GM18867 (cell line): Measurements from ENCODE around the gene C11orf21.

ENCODE experiments used
- ATAC-seq: cut with Tn5 transposase; IDR thresholded peaks from one replicate; pipeline ENCODE4 v1.9.1; 2021; ENCODE audit warnings: mild to moderate bottlenecking, moderate library complexity; ENCODE audit not compliant: unreplicated experiment

C11orf21 gene

GRCh38 chr11:2273311-2273710 is 28.4 kb downstream of the C11orf21 start:
- ATAC-seq, result no peak

- ATAC-seq, result no peak
Observed at GRCh38 chr11:2272946-2273280, 28.8 kb downstream of the C11orf21 start.

GRCh38 chr11:2272228-2272945 is 29.3 kb downstream of the C11orf21 start:
- no peak for ATAC-seq

GRCh38 chr11:2271327-2272227 is 30.1 kb downstream of the C11orf21 start:
- ATAC-seq, result no peak

- ATAC-seq, result no peak
Observed at GRCh38 chr11:2271077-2271326, 30.7 kb downstream of the C11orf21 start.

- no peak for ATAC-seq
Observed at GRCh38 chr11:2270322-2271076, 31.2 kb downstream of the C11orf21 start, which contains the start of gene ASCL2. Gene ASCL2, minus strand, starts transcription at chr11:2270588. Its CDS starts 256 bp downstream, at chr11:2270332.

GRCh38 chr11:2269601-2270321 is 32.0 kb downstream of the C11orf21 start:
- ATAC-seq, result no peak

- ATAC-seq, result no peak
Observed at GRCh38 chr11:2268729-2269600, 32.8 kb downstream of the C11orf21 start.

- ATAC-seq, result no peak
Observed at GRCh38 chr11:2267851-2268728, 33.6 kb downstream of the C11orf21 start.

GRCh38 chr11:2267306-2267850 is 34.3 kb downstream of the C11orf21 start:
- no peak for ATAC-seq

- ATAC-seq, result no peak
Observed at GRCh38 chr11:2266586-2267305, 35.0 kb downstream of the C11orf21 start.

GRCh38 chr11:2265854-2266585 is 35.7 kb downstream of the C11orf21 start:
- ATAC-seq, result no peak

GRCh38 chr11:2265396-2265795 is 36.3 kb downstream of the C11orf21 start:
- no peak for ATAC-seq

- ATAC-seq, result no peak
Observed at GRCh38 chr11:2264366-2265053, 37.2 kb downstream of the C11orf21 start.

GRCh38 chr11:2263724-2264360 is 37.9 kb downstream of the C11orf21 start:
- no peak for ATAC-seq

GRCh38 chr11:2263071-2263565 is 38.6 kb downstream of the C11orf21 start:
- no peak for ATAC-seq
